ENCODE measurements around the gene SCAP.
"Not testable (repeated sequence)": the region's sequence is repeated elsewhere in the genome, so short reads cannot be mapped to it uniquely, and the experiment has no call there.

The SCAP gene

DNA sequence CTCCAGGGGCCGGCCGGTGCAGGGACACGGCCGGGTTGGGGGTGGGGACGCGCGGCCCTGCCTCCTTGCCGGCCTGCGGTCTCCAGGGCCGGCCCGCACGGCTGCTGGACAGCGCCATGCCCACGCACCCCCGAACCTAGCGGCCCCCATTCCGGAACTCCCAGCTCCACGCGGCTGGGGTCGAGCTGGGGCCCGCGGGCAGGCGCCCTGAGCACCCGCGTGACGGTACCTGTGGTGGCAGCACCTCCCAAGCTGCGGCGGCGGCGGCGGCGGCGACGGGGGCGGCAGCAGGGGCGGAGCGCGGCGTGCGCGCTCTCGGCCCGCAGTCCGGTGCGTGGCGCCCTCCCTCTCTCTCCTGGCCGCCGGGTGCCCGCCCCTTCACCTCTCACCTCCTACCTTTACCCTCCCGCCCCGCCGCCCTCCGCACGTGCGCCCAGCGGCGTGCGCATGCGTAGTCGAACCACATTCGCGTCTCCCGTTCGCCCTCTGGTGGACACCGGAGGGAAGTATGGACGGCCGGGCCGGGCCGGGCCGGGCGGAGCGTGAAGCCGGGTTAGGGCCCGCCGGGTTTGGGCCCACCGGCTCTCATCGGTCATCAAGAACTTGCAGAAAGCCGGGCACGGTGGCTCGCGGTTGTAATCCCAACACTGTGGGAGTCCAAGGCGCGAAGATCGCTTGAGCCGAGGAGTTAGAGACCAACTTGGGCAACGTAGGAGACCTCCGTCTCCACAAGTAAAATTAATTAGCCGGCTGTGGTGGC is at the start of gene SCAP:
Gene SCAP (minus strand): TSS at position 372 of the 760 bp plus-strand sequence. CDS start 32,948 bp downstream, outside the sequence.
- peak; percentile 3 for DNase-seq

DNA sequence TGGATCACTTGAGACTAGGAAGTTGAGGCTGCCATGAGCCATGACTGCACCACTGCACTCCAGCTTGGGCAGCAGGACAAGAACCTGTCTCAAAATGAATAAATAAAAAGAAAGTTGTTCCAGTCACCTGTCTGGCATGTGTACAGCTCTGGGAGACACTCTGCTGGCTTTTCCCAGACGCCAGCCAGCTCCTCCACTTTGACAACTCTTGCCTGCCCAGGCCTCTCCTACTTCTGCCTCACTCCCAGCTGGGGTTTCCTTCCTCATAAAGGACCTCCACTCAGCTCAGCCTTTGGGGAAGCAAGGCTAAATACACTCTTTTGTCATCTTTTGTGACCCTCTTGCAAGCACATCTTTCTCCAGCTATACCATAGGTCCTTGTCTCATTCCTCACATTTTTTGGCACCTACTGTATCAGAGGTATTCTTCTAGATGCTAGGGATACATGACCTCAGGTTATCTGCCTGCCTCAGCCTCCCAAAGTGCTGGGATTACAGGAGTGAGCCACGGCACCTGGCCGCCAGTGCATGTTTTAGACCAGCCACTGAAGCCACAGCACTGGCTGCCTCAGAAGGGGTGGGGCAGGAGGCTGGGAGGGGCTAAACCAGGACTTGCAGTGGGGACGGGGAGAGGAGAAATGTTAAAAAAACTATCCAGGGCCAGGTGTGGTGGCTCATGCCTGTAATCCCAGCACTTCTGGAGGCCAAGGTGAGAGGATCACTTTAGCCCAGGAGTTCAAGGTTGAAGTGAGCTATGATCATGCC is 47.8 kb upstream of the SCAP start:
- no peak for DNase-seq

DNA sequence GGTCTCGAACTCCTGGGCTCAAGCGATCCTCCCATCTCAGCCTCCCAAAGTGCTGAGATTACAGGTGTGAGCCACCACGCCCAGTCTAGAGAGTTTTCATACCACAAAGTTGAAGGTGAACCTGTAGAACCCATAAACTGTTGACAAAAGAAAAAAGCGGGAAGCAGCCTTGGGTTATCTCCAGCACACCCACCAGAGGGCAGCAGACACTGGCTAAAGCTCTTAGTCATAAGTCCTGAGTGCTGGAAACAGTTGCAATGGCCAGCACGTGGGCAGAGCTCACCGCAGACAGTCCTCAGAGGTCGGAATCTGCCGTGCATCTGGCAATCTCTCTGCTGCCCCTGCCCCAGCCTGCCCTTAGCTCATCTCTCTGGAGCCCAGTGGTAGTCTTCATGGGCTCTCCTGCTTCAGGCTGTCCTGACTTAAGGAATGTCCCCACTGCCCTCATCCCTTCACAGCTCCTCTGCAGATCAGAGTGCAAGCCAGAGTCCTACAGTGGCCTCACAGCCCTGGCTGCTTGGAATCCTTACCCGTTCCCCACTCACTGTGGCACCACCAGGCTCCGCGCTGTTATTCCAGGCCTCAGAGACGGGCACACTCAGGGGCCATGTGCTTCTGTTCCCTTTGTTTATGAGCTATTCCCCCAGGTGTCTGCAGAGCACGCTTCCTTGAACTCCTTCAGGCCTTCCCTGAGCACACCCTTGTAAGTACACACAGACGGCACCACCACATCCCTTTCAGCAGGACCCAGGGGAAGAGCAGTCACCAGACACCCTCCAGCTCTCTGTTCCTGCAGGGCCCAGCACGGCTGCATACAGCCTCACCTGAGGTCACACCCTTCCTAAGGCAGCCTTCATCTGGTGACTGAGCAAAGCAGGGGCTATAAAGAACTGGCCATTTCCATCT is 46.6 kb upstream of the SCAP start:
- peak; percentile 31 for DNase-seq

DNA sequence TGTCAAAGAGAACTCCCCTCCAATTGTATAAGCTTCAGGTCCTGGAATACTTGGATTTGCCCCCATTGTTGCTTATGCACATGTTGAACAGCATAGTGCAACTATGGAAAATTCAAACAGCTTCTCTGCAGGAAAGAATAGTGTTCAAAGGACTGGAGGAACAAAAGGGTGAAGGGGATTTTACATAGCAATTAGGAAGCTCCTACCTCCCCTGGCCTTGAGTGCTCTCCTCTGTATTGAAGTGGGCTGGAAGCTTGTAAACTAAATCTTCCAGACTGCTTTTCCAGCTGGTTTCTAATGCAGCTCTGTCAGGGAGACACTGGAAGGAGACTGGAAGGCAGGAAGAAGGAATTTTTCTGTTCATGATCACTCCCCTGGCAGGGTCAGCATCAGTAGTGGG is 45.0 kb upstream of the SCAP start:
- no peak for DNase-seq

DNA sequence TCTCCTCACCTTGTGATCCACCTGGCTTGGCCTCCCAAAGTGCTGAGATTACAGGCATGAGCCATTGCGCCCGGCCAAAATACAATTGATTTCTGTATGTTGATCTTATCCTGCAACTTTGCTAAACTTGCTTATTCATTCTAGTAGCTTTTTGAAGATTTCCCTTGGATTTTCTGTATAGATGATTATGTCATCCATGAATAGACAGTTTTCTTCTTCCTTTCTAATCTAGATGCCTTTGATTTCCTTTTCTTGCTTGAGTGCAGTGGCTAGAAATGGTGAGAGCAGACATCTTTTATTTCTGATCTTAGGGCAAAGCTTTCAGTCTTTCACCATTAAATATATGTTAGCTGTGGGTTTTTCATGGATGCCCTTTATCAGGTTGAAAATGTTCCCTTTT is 42.2 kb upstream of the SCAP start:
- no peak for DNase-seq

DNA sequence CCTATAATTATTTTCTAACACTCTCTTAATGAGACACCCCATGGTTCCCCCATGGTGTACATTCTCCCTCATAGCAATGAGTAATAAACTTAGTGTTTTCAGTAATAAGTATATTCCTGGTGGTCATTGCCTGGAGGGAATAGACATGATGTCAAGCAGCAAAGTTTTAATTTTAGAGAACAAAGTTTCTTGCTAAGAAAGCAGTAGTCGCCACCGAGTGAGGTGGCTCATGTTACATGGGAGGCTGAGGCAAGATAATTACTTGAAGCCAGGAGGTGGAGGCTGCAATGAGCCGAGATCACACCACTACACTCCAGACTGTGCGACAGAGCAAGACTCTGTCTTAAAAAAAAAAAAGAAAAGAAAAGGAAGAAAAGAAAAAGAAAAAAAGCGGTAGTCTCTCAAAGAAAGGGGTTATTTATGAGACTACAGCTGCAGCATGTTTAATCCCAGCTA is 40.2 kb upstream of the SCAP start:
- DNase-seq: no peak

DNA sequence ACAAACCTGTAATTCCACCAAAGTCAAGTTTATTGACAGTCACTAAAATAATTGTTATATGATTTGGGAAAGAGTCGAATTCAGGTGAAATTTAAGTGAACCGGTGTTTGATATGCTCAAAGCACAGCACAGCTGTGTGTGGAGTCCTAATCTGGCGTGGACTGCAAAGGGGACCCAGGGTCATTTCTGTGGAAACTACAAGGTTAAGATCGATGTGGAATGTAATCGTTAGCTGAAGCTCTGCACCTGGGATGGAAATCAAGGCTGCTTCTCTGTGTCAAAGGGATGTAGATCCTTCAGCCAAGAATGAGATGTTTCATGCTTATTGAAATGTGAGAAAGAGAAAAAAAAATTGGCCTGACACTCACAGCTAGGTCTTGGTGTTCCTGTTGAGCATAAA is 39.4 kb upstream of the SCAP start:
- DNase-seq: no peak

DNA sequence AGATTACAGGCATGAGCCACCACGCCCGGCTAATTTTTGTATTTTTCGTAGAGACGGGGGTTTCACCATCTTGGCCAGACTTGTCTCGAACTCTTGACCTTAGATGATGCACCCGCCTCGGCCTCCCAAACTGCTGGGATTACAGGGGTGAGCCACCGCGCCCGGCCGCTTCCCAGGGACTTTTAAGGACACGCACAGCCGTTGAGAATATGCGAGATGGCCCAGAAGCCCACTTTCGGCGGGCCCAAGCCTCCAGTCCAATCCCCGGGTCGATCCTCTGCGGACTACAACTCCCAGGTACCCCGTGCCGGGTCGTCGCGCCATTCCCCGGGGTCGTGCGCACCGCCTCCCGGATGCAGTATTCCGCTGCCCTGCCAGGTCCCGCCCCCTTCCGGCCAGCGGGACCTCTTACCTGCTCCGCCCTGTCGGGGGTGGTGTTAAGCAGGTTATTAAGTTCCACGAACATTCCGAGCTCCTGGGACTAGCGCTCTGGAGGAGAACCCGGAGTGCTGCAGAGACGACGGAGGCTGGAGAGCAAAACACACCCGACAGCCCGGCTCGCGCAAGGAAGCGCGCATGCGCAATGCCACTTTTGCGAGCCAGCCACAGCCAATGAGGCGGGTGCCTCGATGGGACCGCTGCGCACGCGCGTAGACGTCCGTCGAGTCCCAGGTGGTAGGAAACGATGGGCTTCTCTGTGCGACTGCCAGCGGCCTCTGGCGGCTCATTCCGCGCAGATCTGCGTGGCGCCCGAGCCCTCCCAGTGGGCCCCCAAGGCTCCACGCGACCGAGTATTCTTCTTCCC is 37.6 kb upstream of the SCAP start, which contains the start of gene ELP6:
Gene ELP6 (minus strand): TSS at position 588 of the 805 bp plus-strand sequence. CDS start 122 bp downstream, at position 466.
- DNase-seq: peak; percentile 86

DNA sequence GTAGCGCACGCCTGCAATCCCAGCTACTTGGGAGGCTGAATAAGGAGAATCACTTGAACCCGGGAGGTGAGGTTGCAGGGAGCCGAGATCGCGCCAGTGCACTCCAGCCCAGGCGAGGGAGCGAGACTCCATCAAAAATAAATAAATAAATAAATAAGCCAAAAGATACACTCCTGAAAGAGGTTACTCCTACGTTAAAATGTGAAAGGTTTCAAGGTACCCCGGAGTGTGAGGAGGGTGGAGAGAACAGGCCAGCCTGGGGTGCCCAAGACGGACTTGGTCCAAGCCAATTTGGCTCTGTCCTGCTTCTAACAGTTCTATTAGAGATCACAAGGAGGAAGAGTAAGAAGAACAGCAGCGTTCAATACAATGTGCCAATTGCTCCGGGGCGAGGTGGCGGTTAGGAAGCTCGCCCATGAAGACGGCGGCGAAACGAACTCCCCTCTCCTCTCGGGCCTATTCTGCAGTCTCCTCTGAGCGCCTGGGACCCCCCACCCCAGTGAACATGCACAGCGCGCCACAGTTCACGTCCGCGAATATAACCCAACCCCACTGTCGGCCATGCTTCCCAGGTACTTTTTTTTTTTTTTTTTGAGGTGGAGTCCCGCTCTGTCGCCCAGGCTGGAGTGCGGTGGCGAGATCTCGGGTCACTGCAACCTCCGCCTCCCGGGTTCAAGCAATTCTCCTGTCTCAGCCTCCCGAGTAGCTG is 36.8 kb upstream of the SCAP start:
- no peak for DNase-seq

DNA sequence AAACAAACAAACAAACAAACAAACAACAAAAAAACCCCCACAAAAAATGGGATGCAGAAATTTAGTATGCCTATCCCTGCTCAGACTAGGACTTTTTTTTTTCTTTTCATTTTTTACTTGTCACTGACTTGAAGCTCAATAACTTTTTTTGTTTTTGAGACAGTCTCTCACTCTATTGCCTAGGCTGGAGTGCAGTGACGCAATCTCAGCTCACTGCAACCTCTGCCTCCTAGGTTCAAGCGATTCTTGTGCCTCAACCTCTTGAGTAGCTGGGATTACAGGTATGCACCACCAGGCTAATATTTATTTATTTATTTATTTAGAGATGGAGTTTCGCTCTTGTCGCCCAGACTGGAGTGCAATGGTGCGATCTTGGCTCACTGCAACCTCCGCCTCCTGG is 29.5 kb upstream of the SCAP start:
- not testable (repeated sequence) for DNase-seq

DNA sequence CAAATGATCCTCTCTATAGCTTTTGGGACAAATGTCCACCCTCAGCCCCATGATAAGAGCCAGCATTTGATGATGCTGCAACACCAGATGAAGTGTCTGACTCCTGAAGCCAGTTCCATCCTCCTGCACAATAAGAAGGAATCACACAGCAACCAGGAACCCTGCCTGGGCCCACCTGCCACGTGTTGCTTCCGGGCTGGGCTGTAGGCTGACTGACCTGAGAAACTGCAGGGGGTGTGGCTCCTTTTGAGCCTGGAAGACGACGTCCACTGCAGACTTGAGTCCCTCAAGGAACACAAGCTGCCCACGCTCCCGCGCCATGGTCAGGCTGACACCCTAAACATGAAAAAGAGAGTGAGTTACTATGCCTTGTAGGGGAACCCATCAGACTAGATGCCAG is 28.4 kb upstream of the SCAP start:
- no peak for DNase-seq

DNA sequence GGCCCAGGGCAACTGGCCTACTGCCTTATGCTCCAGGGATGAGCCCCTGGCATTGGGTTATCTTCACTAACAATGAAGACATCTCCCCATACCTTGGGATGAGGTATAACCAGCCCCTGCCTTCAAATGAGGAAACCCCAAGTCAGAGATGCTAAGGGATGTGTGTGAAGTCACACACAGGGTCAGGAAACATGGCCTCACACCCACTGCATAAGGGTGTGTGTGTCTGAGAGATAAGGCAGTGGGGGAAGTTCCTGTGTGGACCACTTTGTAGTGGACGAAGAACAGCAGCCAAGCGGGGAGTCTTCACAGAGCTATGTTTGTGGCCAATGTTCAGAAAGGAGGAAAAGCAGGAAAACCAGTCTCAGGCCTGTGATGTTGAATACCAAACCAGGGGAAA is 27.3 kb upstream of the SCAP start:
- DNase-seq: no peak

DNA sequence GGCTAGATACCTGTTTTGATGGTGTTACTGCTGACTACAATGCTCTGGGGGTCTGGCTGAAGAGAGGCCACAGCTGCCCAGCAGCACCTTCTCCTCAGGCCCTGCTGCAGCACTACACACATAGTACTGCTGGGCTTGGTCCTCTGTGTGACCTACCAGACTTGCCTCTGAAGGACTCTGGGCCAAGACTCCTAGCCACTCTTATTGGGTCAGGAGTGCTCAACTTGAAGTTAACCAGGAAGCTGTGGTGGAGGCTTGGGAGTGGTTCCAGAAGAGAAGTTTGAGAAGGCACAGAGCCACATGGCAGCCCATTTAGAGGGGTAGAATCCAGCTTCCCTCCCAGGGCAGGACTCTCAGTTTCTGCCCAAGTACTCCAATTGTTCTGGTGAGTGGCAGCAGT is 21.2 kb upstream of the SCAP start:
- DNase-seq: no peak

DNA sequence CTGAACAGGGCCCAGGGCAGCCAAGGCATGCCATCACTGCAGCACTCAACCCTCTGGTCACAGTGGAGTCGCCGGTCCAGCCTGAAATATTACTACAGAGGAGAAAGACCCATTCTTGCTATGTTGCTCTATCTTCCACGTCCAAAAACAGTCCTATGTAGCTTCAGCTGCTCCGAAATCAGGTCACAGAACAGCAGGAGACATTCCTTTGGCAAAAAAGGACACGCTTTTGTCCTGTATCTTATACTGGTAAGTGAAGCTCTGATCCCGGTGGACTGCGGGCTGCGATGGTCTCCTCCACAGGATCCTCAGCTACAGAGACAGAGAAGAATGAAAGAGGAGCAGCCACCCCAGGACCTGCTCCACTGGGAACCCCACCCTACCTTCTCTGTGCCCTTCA is 20.1 kb upstream of the SCAP start:
- no peak for DNase-seq

DNA sequence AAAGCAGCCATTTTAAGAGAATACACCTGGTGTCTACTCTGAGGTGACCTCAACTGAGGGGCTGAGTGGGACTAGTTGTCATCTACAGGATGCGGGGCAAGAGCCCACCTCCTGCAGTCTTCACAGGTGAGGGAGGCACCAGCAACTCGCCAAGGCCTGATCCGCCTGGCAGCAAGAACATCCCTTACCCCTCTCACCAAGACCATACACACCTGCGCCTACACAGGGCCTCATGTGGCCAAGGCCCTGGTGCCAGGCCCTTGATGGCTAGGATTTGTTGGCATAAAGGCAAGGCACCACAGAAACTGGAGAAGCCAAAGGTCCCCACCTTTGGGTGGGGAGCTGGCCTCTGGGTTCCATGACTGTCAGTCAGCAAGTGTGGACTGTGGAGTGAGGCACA is 19.4 kb upstream of the SCAP start:
- DNase-seq: no peak

DNA sequence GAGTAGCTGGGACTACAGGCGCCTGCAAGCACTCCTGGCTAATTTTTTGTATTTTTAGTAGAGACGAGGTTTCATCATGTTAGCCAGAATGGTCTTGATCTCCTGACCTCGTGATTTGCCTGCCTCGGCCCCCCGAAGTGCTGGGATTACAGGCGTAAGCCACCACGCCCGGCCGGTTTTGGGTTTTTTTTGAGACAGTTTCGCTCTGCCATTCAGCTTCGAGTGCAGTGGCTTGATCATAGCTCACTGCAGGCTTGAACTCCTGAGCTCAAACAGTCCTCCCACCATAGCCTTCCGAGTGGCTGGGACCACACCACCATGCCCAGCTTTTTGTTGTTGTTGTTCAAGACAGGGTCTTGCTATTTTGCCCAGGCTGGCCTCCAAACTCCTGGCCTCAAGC is 16.0 kb upstream of the SCAP start:
- no peak for DNase-seq

DNA sequence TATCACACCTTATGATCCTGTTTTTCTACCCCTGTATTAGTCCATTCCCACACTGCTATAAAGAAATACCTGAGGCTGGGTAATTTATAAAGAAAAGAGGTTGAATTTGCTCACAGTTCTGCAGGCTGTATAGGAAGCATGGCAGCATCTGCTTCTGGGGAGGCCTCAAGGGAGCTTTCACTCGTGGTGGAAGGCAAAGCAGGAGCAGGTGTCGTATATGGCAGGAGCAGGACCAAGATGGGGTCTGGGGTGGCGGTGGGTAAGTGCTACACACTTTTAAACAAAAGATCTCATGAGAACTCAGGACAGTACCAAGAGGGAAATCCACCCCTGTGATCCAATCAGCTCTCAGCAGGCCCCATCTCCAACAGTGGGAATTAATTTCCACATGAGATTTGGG is 15.4 kb upstream of the SCAP start:
- DNase-seq: no peak

DNA sequence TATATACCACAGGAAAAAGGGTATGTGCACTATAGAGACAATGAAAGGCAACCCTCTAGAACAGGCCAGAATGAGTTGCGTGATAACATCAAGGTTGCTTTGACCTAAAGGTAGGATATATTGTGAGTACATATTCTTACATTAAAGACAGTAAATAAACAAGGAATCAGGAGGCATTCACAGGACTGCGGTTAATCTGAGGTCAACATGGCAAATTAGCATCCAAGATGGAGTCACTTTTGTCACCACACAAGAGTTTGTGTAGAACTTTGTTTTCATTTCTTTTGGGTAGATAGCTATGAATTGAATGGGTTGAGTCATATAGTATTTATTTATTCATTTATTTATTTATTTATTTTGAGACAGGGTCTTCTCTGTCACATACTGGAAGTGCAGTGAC is 11.5 kb upstream of the SCAP start:
- DNase-seq: no peak

DNA sequence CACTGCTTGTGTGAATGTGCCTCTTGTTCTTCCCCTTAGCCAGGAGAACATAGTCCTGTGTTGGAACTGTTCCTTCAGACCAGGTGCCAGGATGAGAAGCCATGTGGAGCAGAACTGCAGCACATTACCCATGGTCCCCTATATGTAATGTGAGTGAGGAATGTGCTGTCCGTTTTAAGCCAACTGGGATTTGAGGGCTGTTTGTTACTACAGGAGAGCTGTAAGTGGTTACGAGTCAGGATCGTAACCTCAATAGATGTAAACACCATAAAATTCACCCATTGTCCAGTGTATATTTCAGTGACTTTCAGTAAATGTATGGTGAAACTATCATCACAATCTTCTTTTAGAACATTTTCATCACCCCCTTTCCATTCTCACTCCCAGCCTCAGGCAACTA is 10.1 kb upstream of the SCAP start:
- no peak for DNase-seq

DNA sequence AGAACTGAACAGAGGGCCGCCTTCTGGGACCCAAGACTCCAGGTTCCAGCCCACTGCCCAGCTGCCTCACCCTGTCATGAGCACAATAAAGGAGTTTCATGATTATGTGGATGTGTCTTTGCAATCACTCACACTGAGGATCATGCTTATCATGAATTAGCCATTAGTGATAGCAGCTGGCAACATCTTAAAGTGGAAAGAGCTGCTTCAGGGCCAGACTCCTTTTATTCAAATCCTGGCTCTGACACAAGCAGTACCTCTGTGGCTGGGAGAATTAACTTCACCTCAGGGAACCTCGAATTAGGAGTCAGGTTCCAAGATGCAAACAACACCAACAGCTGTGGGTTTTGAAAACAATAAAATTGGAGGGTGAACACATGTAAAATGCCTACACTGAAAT is 6.6 kb upstream of the SCAP start:
- DNase-seq: no peak

DNA sequence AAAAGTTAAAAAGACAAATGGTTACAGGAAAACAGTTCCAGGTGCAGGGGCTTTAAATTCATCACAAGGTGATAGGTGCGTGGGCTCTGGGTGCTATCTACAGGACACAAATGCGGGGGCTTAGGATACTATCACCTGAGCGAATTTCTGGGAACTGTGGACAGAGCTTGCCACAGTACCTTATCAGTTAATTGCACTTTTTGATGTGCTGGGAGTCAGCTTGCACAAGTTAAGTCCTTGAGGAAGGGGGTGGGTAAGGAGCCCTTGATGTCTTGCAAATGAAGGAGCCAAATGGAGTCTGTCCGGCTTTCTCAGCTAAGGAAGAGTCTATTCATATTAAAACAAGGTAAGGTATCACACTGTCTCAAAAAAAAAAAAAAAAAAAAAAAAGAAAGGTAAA is 6.0 kb upstream of the SCAP start:
- not testable (repeated sequence) for DNase-seq

DNA sequence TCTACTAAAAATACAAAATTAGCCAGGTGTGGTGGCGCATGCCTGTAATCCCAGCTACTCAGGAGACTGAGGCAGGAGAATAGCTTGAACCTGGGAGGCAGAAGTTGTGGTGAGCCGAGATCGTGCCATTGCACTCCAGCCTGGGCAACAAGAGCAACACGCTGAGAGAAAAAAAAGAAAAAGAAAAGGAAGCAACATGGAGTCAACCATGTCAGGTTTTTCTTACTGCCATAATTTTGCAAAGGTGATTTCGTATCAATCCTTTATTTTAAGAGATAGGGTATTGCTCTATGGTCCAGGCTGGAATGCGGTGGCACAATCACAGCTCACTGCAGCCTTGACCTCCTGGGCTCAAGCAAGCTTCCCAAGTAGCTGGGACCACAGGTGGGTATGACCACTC is 4.5 kb upstream of the SCAP start:
- not testable (repeated sequence) for DNase-seq
